HepG2 (cell line): ENCODE data around the gene CD48.

Experiments used
- CTCF ChIP-seq: sonication (generic); formaldehyde crosslinking; IDR thresholded peaks from 2 replicates; pipeline ENCODE4 v1.5.0; 2020; ENCODE audit warnings: mild to moderate bottlenecking, missing genetic modification reagents, moderate library complexity
- GTF2F1 ChIP-seq: fragments of 150-350 bp; IDR thresholded peaks from 2 replicates; pipeline ENCODE4 v1.6.1; 2014; ENCODE audit warnings: low read length
- NR2F2 ChIP-seq: IDR thresholded peaks from 2 replicates; pipeline ENCODE4 v1.6.1; 2012; ENCODE audit warnings: low read depth, inconsistent platforms, borderline replicate concordance
- PRDM15 ChIP-seq: sonication (generic); formaldehyde crosslinking; IDR thresholded peaks from 2 replicates; pipeline ENCODE4 v1.4.0; 2020; ENCODE audit warnings: missing genetic modification reagents
- SIN3A ChIP-seq: IDR thresholded peaks from 2 replicates; pipeline ENCODE4 v1.6.1; 2011; ENCODE audit warnings: low read depth, mild to moderate bottlenecking, control low read depth, low read length, borderline replicate concordance
- TCF7 ChIP-seq: sonication (generic); IDR thresholded peaks from 2 replicates; pipeline ENCODE4 v1.6.1; 2016; ENCODE audit warnings: antibody characterized with exemption, low read depth
- TP53 ChIP-seq: sonication (generic); formaldehyde crosslinking; conservative IDR thresholded peaks from 2 replicates; pipeline ENCODE4 v1.4.0; 2020; ENCODE audit warnings: missing genetic modification reagents
- ZBTB25 ChIP-seq: IDR thresholded peaks from 2 replicates; pipeline ENCODE4 v1.6.1; 2018; ENCODE audit warnings: missing genetic modification reagents
- ZC3H4 ChIP-seq: sonication (generic); formaldehyde crosslinking; IDR thresholded peaks from 2 replicates; pipeline ENCODE4 v1.4.0; 2020; ENCODE audit warnings: missing genetic modification reagents, borderline replicate concordance
- ZNF446 ChIP-seq: sonication (generic); formaldehyde crosslinking; IDR thresholded peaks from 2 replicates; pipeline ENCODE4 v1.5.0; 2020; ENCODE audit warnings: mild to moderate bottlenecking, missing genetic modification reagents

- TF ChIP-seq CTCF (CRISPR knock-in tag) (no peak), ZBTB25 (no peak), TP53 (CRISPR knock-in tag) (no peak), SIN3A (no peak), NR2F2 (no peak), ZC3H4 (no peak), TCF7 (no peak), GTF2F1 (no peak), PRDM15 (CRISPR knock-in tag) (no peak), ZNF446 (CRISPR knock-in tag) (no peak)
Measured at GRCh38 chr1:160636547-160636946, 75.1 kb downstream of the CD48 start.
